HL-60 (cell line): ENCODE results near the gene AAMP.

Source experiments
- POLR2AphosphoS5 ChIP-seq: IDR thresholded peaks from 2 replicates; pipeline ENCODE4 v1.6.1; 2012; ENCODE audit warnings: low read depth
- TF ChIP-seq, protein P1 (sequence below): IDR thresholded peaks from one replicate; pipeline ENCODE4 v1.5.1; 2011; ENCODE audit warnings: low read length, control low read depth, inconsistent platforms; ENCODE audit not compliant: insufficient read depth

GRCh38 chr2:218278531-218279360, 8.8 kb upstream of the AAMP start:
- TF ChIP-seq, protein P1, sequence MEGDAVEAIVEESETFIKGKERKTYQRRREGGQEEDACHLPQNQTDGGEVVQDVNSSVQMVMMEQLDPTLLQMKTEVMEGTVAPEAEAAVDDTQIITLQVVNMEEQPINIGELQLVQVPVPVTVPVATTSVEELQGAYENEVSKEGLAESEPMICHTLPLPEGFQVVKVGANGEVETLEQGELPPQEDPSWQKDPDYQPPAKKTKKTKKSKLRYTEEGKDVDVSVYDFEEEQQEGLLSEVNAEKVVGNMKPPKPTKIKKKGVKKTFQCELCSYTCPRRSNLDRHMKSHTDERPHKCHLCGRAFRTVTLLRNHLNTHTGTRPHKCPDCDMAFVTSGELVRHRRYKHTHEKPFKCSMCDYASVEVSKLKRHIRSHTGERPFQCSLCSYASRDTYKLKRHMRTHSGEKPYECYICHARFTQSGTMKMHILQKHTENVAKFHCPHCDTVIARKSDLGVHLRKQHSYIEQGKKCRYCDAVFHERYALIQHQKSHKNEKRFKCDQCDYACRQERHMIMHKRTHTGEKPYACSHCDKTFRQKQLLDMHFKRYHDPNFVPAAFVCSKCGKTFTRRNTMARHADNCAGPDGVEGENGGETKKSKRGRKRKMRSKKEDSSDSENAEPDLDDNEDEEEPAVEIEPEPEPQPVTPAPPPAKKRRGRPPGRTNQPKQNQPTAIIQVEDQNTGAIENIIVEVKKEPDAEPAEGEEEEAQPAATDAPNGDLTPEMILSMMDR, result no peak
- TF ChIP-seq POLR2AphosphoS5, result no peak
